CD1c-positive myeloid dendritic cell (primary cell): Measurements from ENCODE around the gene TSBP1.
"Not testable (repeated sequence)": the region's sequence is repeated elsewhere in the genome, so short reads cannot be mapped to it uniquely, and the experiment has no call there.

ENCODE experiments used
- DNase-seq: peaks from one replicate; pipeline ENCODE4 v3.0.0-alpha.2; 2016; ENCODE audit errors: extremely low spot score

TSBP1 gene

GRCh38 chr6:32288426-32288825, 83.3 kb downstream of the TSBP1 start:
- DNase-seq, result no peak

- not testable (repeated sequence) for DNase-seq
Measured at GRCh38 chr6:32273801-32274577, 97.7 kb downstream of the TSBP1 start.

GRCh38 chr6:32271429-32271828, 100.3 kb downstream of the TSBP1 start:
- DNase-seq, result peak; percentile 67

- DNase-seq, result not testable (repeated sequence)
Measured at GRCh38 chr6:32268459-32268858, 103.2 kb downstream of the TSBP1 start.

- no peak for DNase-seq
Measured at GRCh38 chr6:32267035-32267434, 104.7 kb downstream of the TSBP1 start.

- not testable (repeated sequence) for DNase-seq
Measured at GRCh38 chr6:32257262-32257661, 114.4 kb downstream of the TSBP1 start.

- peak; percentile 87 for DNase-seq
Measured at GRCh38 chr6:32255199-32256153, 116.2 kb downstream of the TSBP1 start.

- no peak for DNase-seq
Measured at GRCh38 chr6:32254761-32255198, 116.9 kb downstream of the TSBP1 start.

GRCh38 chr6:32252331-32253009, 119.2 kb downstream of the TSBP1 start:
- no peak for DNase-seq

- no peak for DNase-seq
Measured at GRCh38 chr6:32249262-32249661, 122.4 kb downstream of the TSBP1 start.

- DNase-seq, result no peak
Measured at GRCh38 chr6:32247401-32247800, 124.3 kb downstream of the TSBP1 start.

- DNase-seq, result peak; percentile 90
Measured at GRCh38 chr6:32244946-32245398, 126.7 kb downstream of the TSBP1 start.

- DNase-seq, result no peak
Measured at GRCh38 chr6:32244270-32244669, 127.4 kb downstream of the TSBP1 start.
